Gastroesophageal sphincter (tissue), 4 donors: ENCODE results near the gene FURIN. TPM values are rescaled to one million over a fixed set of nuclear protein-coding genes. Genes with fewer than 3 reads are reported as not detected.

Experiments
- ATAC-seq: fragments of 150-250 bp; one replicate; pipeline ENCODE4 v1.9.1; 2016; ENCODE audit warnings: mild to moderate bottlenecking, moderate library complexity
- H3K27ac ChIP-seq, 4 donors: fragments of 200-600 bp; sonication (generic) in 3 of 4; 1 replicate in 3 of 4; 2 replicates in 1 of 4; pipeline ENCODE4 v1.5.1; 2016 to 2019
- H3K27me3 ChIP-seq: fragments of 200-600 bp; sonication (generic); one replicate; pipeline ENCODE4 v1.5.1; 2019
- H3K36me3 ChIP-seq, 2 donors: fragments of 200-600 bp; sonication (generic); one replicate each; pipeline ENCODE4 v1.5.1; 2019; ENCODE audit warnings: control low read depth in 1 of 2
- H3K4me1 ChIP-seq, 3 donors: fragments of 200-600 bp; sonication (generic); 1 replicate in 2 of 3; 2 replicates in 1 of 3; pipeline ENCODE4 v1.5.1; 2016 to 2019; ENCODE audit warnings: control low read depth in 2 of 3
- H3K4me3 ChIP-seq, 2 donors: fragments of 200-600 bp; sonication (generic); one replicate each; pipeline ENCODE4 v1.5.1; 2019; ENCODE audit warnings: mild to moderate bottlenecking in 1 of 2, moderate library complexity in 1 of 2
- H3K9me3 ChIP-seq, 3 donors: fragments of 200-600 bp; sonication (generic); one replicate each; pipeline ENCODE4 v1.5.1; 2017 to 2019; ENCODE audit warnings: control low read depth in 2 of 3
- CTCF ChIP-seq, 4 experiments: fragments of 200-600 bp in 2 of 4; fragments of 450-650 bp in 2 of 4; sonication (generic) in 1 of 4; IDR thresholded peaks; one replicate each; pipeline ENCODE4 v1.5.1; 2017 to 2019; ENCODE audit warnings: antibody characterized with exemption in 4 of 4, mild to moderate bottlenecking in 2 of 4, moderate library complexity in 2 of 4
- EP300 ChIP-seq: sonication (generic); formaldehyde crosslinking; IDR thresholded peaks from one replicate; pipeline ENCODE4 v1.6.1; 2017; ENCODE audit warnings: antibody characterized with exemption, mild to moderate bottlenecking
- POLR2A ChIP-seq, 2 donors: fragments of 450-650 bp; IDR thresholded peaks; one replicate each; pipeline ENCODE4 v1.6.1; 2017; ENCODE audit warnings: antibody characterized with exemption in 2 of 2, mild to moderate bottlenecking in 2 of 2, moderate library complexity in 1 of 2
- POLR2AphosphoS5 ChIP-seq: sonication (generic); formaldehyde crosslinking; IDR thresholded peaks from one replicate; pipeline ENCODE4 v1.6.1; 2017; ENCODE audit warnings: antibody characterized with exemption
- WGBS, 2 donors: methylation state at CpG; one replicate each; pipeline ENCODE4 v1.1.5; 2018; ENCODE audit warnings: low coverage in 1 of 2; 5-methylcytosine and 5-hydroxymethylcytosine counted together
- total RNA-seq, 4 donors: library from RNA; depleted of rRNA; stranded (reverse); fragments of >200 nt; gene quantifications; one replicate each; pipeline ENCODE4 v1.1.0, GENCODE V29; 2016

The FURIN gene
- total RNA-seq, 4 donors from 2014 or later: 34.1 to 75.4 (median 59.8) TPM

GRCh38 chr15:90829126-90829525, 39.3 kb upstream of the FURIN start:
- Histone ChIP-seq H3K4me3 (no peak overlapping the region), H3K4me1 (no peaks in the 10 kb centered on the region), H3K27ac (no peak overlapping the region), H3K27me3 (peaks cover 15% of the 10 kb centered on the region), H3K36me3 (no peaks in the 10 kb centered on the region), H3K9me3 (no peaks in the 10 kb centered on the region)
- ATAC-seq: no peak
- 78 to 95% methylated on average over 4 to 5 of the region's 6 CpGs for WGBS, 2 donors
- TF ChIP-seq POLR2AphosphoS5 (no peak), CTCF (IDR thresholded peaks at IDR 0.05) (no peak), EP300 (no peak), POLR2A (IDR thresholded peaks at IDR 0.05) (no peak)

GRCh38 chr15:90829942-90830440, 38.4 kb upstream of the FURIN start:
- H3K4me1 ChIP-seq: no peaks in the 10 kb centered on the region
- H3K4me3 ChIP-seq: no peak overlapping the region
- peaks cover 15% of the 10 kb centered on the region for H3K27me3 ChIP-seq
- 45 to 65% methylated on average over 5 to 13 of the region's 15 CpGs for WGBS, 2 donors
- peak; percentile 69 for ATAC-seq
- peak overlapping the region in 3 of 4 donors; percentile 11 to 58 (median 43) for H3K27ac ChIP-seq
- TF ChIP-seq POLR2AphosphoS5 (peak; percentile 39), POLR2A (IDR thresholded peaks at IDR 0.05) (no peak), CTCF (IDR thresholded peaks at IDR 0.05) (no peak), EP300 (no peak)
- no peaks in the 10 kb centered on the region for H3K9me3 ChIP-seq
- no peaks in the 10 kb centered on the region for H3K36me3 ChIP-seq

GRCh38 chr15:90834626-90835025, 33.8 kb upstream of the FURIN start:
- Histone ChIP-seq H3K9me3 (no peaks in the 10 kb centered on the region), H3K27ac (no peak overlapping the region), H3K36me3 (no peaks in the 10 kb centered on the region), H3K4me1 (no peaks in the 10 kb centered on the region), H3K27me3 (no peaks in the 10 kb centered on the region), H3K4me3 (no peak overlapping the region)
- 59 to 75% methylated on average over 2 to 5 of the region's 5 CpGs for WGBS, 2 donors
- no peak for TF ChIP-seq EP300
- no peak for TF ChIP-seq CTCF (IDR thresholded peaks at IDR 0.05)
- TF ChIP-seq POLR2A (IDR thresholded peaks at IDR 0.05): no peak
- ATAC-seq: no peak

- 34 to 56% methylated on average over 3 to 6 of the region's 7 CpGs for WGBS, 2 donors
- TF ChIP-seq CTCF (IDR thresholded peaks at IDR 0.05) (no peak), POLR2A (IDR thresholded peaks at IDR 0.05) (no peak), EP300 (no peak), POLR2AphosphoS5 (no peak)
- ATAC-seq: no peak
These were observed 32.0 kb upstream of the FURIN start for GRCh38 chr15:90836296-90836871.

GRCh38 chr15:90837094-90837493, 31.3 kb upstream of the FURIN start:
- Histone ChIP-seq H3K4me1 (no peaks in the 10 kb centered on the region), H3K4me3 (no peak overlapping the region), H3K27me3 (no peaks in the 10 kb centered on the region), H3K36me3 (no peaks in the 10 kb centered on the region), H3K9me3 (no peaks in the 10 kb centered on the region), H3K27ac (no peak overlapping the region)
- 65% methylated on average over 3 of the region's 11 CpGs; no CpG with 5 or more reads in 1 of the 2 donors for whole genome bisulfite sequencing, 2 donors
- TF ChIP-seq POLR2A (IDR thresholded peaks at IDR 0.05): no peak
- TF ChIP-seq EP300: no peak
- TF ChIP-seq CTCF (IDR thresholded peaks at IDR 0.05): no peak
- no peak for TF ChIP-seq POLR2AphosphoS5
- no peak for ATAC-seq

More at GRCh38 chr15:90836296-90836871, 32.0 kb upstream of the FURIN start:
- no peak overlapping the region for H3K27ac ChIP-seq
- H3K36me3 ChIP-seq: no peaks in the 10 kb centered on the region
- H3K9me3 ChIP-seq: no peaks in the 10 kb centered on the region
- no peaks in the 10 kb centered on the region for H3K4me1 ChIP-seq
- H3K27me3 ChIP-seq: no peaks in the 10 kb centered on the region
- H3K4me3 ChIP-seq: no peak overlapping the region
